GM12878 (cell line): ENCODE data around the gene DNAAF3. TPM values are rescaled to one million over a fixed set of nuclear protein-coding genes. Genes with fewer than 3 reads are reported as not detected.

Experiments used
- ATAC-seq: fragments of 200-7000 bp; cut with Tn5 transposase; 3 replicates; pipeline ENCODE4 v1.9.1; 2020; ENCODE audit warnings: mild to moderate bottlenecking, moderate library complexity
- BruUV-seq: library from RNA; stranded (reverse); fragments of 400-500 nt; replicated peaks from 2 replicates; lab custom pipeline; 2021; lab: Mats Ljungman, UMichigan
- CTCF ChIA-PET: fragments of 300-600 bp; sonication (Branson Sonifier 250); formaldehyde crosslinking; extraction: SDS; loops from one replicate; lab custom pipeline; 2021; ENCODE audit warnings: inconsistent platforms; lab: Yijun Ruan, JAX
- POLR2A ChIA-PET: fragments of 350-600 bp; formaldehyde crosslinking; extraction: SDS; loops from one replicate; lab custom pipeline; 2021; ENCODE audit warnings: inconsistent platforms; lab: Charles Lee
- RAD21 ChIA-PET: fragments of 300-600 bp; sonication (Branson Sonifier 250); formaldehyde crosslinking; loops from one replicate; lab custom pipeline; 2023; ENCODE audit warnings: antibody characterized with exemption; ENCODE audit not compliant: unreplicated experiment; lab: Charles Lee
- SMC1A ChIA-PET: fragments of 300-600 bp; sonication (Branson Sonifier 250); formaldehyde crosslinking; loops from one replicate; lab custom pipeline; 2023; ENCODE audit not compliant: unreplicated experiment, uncharacterized antibody; lab: Charles Lee
- DNase-seq: peaks from one replicate; pipeline ENCODE4 v3.0.0-alpha.2; 2011; ENCODE audit warnings: low read depth, low spot score
- FAIRE-seq: peaks from 3 replicates; lab custom pipeline; 2011; peaks lifted over from hg19 to GRCh38; lab: Jason Lieb, UNC
- H2AFZ ChIP-seq: 2 replicates; pipeline ENCODE4 v1.6.0; 2011; ENCODE audit warnings: low read depth, low read length, control low read depth; ENCODE audit not compliant: control insufficient read depth
- H3K27ac ChIP-seq: 2 replicates; pipeline ENCODE4 v1.5.1; 2011; ENCODE audit warnings: control low read depth; ENCODE audit not compliant: control insufficient read depth, insufficient read depth
- H3K27me3 ChIP-seq, 2 experiments: replicated peaks in 1 of 2; 2 replicates each; pipeline versions ENCODE4 v1.6.0 to v1.6.1; 2011; ENCODE audit warnings: low read length in 1 of 2; ENCODE audit not compliant: control insufficient read depth in 2 of 2, insufficient read depth in 2 of 2
- H3K36me3 ChIP-seq, 2 experiments: 2 replicates each; pipeline ENCODE4 v1.5.1; 2011; ENCODE audit warnings: low read length in 1 of 2; ENCODE audit not compliant: control insufficient read depth in 2 of 2, insufficient read depth in 2 of 2
- H3K4me1 ChIP-seq: 2 replicates; pipeline ENCODE4 v1.6.1; 2011; ENCODE audit warnings: mild to moderate bottlenecking, low read length, moderate library complexity, mixed read lengths; ENCODE audit not compliant: control insufficient read depth, insufficient read depth
- H3K4me2 ChIP-seq: 2 replicates; pipeline ENCODE4 v1.6.0; 2011; ENCODE audit warnings: control low read depth; ENCODE audit not compliant: control insufficient read depth, insufficient read depth
- H3K4me3 ChIP-seq: fragments of 200-600 bp; sonication (generic); 2 replicates; pipeline ENCODE4 v1.5.1; 2016
- H3K79me2 ChIP-seq: 2 replicates; pipeline ENCODE4 v1.6.0; 2011; ENCODE audit warnings: low read length; ENCODE audit not compliant: control insufficient read depth, insufficient read depth
- H3K9ac ChIP-seq: 2 replicates; pipeline ENCODE4 v1.8.0; 2011; ENCODE audit warnings: low read length, control low read depth, mixed read lengths; ENCODE audit not compliant: control insufficient read depth, insufficient read depth
- H3K9me3 ChIP-seq: replicated peaks from 3 replicates; pipeline ENCODE4 v1.5.1; 2011; ENCODE audit warnings: mild to moderate bottlenecking, low read length; ENCODE audit not compliant: control insufficient read depth, insufficient read depth
- H4K20me1 ChIP-seq: 2 replicates; pipeline ENCODE4 v1.6.0; 2011; ENCODE audit not compliant: control insufficient read depth, insufficient read depth
- DPF2 ChIP-seq: fragments of 450-650 bp; IDR thresholded peaks from 2 replicates; pipeline ENCODE4 v1.6.1; 2017; ENCODE audit warnings: mild to moderate bottlenecking
- EED ChIP-seq: sonication (generic); IDR thresholded peaks from 2 replicates; pipeline ENCODE4 v1.6.1; 2016; ENCODE audit warnings: antibody characterized with exemption, low read depth
- EZH2 ChIP-seq: IDR thresholded peaks from 2 replicates; pipeline ENCODE4 v1.6.1; 2012; ENCODE audit warnings: low read depth, mild to moderate bottlenecking, control low read depth, inconsistent platforms, low read length, borderline replicate concordance; ENCODE audit not compliant: control insufficient read depth
- GATAD2B ChIP-seq: fragments of 450-650 bp; conservative IDR thresholded peaks from 2 replicates; pipeline ENCODE4 v1.6.1; 2017; ENCODE audit warnings: low read depth, mild to moderate bottlenecking, moderate library complexity
- RB1 ChIP-seq: fragments of 450-650 bp; formaldehyde crosslinking; IDR thresholded peaks from 2 replicates; pipeline ENCODE4 v1.6.1; 2017; ENCODE audit warnings: mild to moderate bottlenecking, borderline replicate concordance
- TCF7 ChIP-seq: IDR thresholded peaks from 2 replicates; pipeline ENCODE4 v1.6.1; 2014; ENCODE audit warnings: antibody characterized with exemption, borderline replicate concordance
- ZSCAN29 ChIP-seq: fragments of 450-650 bp; IDR thresholded peaks from 2 replicates; pipeline ENCODE4 v1.6.1; 2017; ENCODE audit warnings: mild to moderate bottlenecking, moderate library complexity
- WGBS: methylation state at CpG from one replicate; pipeline ENCODE4 v1.1.6; 2016; ENCODE audit warnings: low lambda C conversion rate; ENCODE audit not compliant: insufficient replicate concordance, insufficient coverage; ENCODE audit errors: missing lambda C conversion rate; 5-methylcytosine and 5-hydroxymethylcytosine counted together
- in situ Hi-C: fragments of 300-500 bp; cut with MboI; formaldehyde crosslinking; loops from 9 replicates; pipeline ENCODE4 v1.14.3; 2018; ENCODE audit warnings: mixed read lengths
- intact Hi-C: fragments of 100-400 bp; cut with micrococcal nuclease; formaldehyde crosslinking; loops from one replicate; pipeline ENCODE4 v1.14.2; 2022; ENCODE audit not compliant: unreplicated experiment
- polyA plus RNA-seq, 11 experiments: library from polyadenylated mRNA; depleted of rRNA in 4 of 11; unstranded in 6 of 11; stranded (reverse) in 5 of 11; fragments of >200 nt; fragmentation: Nextera tagmentation in 4 of 11; fragmentation: Illumina TruSeq in 1 of 11; extraction: Ambion mirVana in 4 of 11; extraction: Trizol in 1 of 11; gene quantifications; 1 replicate in 1 of 11; 2 replicates in 10 of 11; pipeline versions ENCODE4 v1.2.1 to v1.2.3, GENCODE V29; 2011 to 2016; ENCODE audit warnings: inconsistent platforms in 2 of 11, missing spikeins in 2 of 11, low read depth in 1 of 11
- total RNA-seq, 4 experiments: library from RNA; depleted of rRNA in 3 of 4; stranded (reverse); fragments of >200 nt in 3 of 4; fragmentation: Illumina TruSeq in 1 of 4; extraction: Trizol in 1 of 4; gene quantifications; 2 replicates each; pipeline versions ENCODE4 v1.2.1 to v1.2.3, GENCODE V29; 2013 to 2021
- TF ChIP-seq, protein P1 (sequence below): fragments of 450-650 bp; IDR thresholded peaks from 2 replicates; pipeline ENCODE4 v1.6.1; 2016; ENCODE audit warnings: mild to moderate bottlenecking
- TF ChIP-seq, protein P2 (sequence below): fragments of 450-650 bp; formaldehyde crosslinking; IDR thresholded peaks from 2 replicates; pipeline ENCODE4 v1.5.0; 2022; ENCODE audit warnings: mild to moderate bottlenecking, missing genetic modification characterization

Gene DNAAF3
- total and polyA plus RNA-seq, 10 of the 15 experiments (the other 5 are each of a cell fraction or from before 2014, with no cell fraction given), result not detected

DNA sequence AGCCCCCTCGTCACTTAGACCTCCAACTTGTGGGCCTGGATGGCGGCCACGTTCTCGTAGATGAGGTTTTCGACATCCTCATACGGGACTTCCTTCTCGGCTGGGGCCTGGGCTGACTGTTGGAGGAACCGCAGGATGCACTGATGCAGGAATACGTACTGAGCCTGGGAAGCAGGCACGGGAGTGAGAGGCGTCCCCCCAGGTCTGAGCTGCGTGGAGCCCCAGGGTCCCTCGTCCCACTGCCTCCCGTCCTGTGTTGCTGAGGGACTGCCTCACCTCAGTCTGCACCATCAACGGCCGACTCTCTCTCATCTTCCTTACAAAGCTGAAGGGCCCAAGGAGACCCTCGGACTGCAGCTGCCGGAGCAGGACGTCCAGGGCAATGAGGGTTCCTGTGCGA is 15.3 kb upstream of the DNAAF3 start:
- DNase-seq, result no peak
- ChIA-PET RAD21 (no interaction called here), POLR2A (no interaction called here), CTCF (no interaction called here), SMC1A (no interaction called here)
- intact Hi-C loops, result no loop called here
- H3K9ac ChIP-seq, result no peak overlapping the region
- in situ Hi-C loops, result no loop called here
- no peaks in the 10 kb centered on the region for H3K9me3 ChIP-seq
- H3K4me2 ChIP-seq, result no peak overlapping the region
- TF ChIP-seq EZH2, result no peak
- no peak for TF ChIP-seq ZSCAN29
- no peak for TF ChIP-seq DPF2
- TF ChIP-seq, protein P1, sequence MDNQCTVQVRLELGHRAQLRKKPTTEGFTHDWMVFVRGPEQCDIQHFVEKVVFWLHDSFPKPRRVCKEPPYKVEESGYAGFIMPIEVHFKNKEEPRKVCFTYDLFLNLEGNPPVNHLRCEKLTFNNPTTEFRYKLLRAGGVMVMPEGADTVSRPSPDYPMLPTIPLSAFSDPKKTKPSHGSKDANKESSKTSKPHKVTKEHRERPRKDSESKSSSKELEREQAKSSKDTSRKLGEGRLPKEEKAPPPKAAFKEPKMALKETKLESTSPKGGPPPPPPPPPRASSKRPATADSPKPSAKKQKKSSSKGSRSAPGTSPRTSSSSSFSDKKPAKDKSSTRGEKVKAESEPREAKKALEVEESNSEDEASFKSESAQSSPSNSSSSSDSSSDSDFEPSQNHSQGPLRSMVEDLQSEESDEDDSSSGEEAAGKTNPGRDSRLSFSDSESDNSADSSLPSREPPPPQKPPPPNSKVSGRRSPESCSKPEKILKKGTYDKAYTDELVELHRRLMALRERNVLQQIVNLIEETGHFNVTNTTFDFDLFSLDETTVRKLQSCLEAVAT, result no peak
- no peak for TF ChIP-seq TCF7
- TF ChIP-seq, protein P2, sequence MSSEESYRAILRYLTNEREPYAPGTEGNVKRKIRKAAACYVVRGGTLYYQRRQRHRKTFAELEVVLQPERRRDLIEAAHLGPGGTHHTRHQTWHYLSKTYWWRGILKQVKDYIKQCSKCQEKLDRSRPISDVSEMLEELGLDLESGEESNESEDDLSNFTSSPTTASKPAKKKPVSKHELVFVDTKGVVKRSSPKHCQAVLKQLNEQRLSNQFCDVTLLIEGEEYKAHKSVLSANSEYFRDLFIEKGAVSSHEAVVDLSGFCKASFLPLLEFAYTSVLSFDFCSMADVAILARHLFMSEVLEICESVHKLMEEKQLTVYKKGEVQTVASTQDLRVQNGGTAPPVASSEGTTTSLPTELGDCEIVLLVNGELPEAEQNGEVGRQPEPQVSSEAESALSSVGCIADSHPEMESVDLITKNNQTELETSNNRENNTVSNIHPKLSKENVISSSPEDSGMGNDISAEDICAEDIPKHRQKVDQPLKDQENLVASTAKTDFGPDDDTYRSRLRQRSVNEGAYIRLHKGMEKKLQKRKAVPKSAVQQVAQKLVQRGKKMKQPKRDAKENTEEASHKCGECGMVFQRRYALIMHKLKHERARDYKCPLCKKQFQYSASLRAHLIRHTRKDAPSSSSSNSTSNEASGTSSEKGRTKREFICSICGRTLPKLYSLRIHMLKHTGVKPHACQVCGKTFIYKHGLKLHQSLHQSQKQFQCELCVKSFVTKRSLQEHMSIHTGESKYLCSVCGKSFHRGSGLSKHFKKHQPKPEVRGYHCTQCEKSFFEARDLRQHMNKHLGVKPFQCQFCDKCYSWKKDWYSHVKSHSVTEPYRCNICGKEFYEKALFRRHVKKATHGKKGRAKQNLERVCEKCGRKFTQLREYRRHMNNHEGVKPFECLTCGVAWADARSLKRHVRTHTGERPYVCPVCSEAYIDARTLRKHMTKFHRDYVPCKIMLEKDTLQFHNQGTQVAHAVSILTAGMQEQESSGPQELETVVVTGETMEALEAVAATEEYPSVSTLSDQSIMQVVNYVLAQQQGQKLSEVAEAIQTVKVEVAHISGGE (CRISPR knock-in tag), result no peak
- TF ChIP-seq GATAD2B, result no peak
- TF ChIP-seq RB1, result no peak
- no peak for TF ChIP-seq EED
- H4K20me1 ChIP-seq, result no peaks in the 10 kb centered on the region
- no peak for FAIRE-seq
- H3K27me3 ChIP-seq, result no peaks in the 10 kb centered on the region; a peak in 1 of 4 replicates
- H3K4me3 ChIP-seq, result no peak overlapping the region
- no peak overlapping the region for H3K27ac ChIP-seq
- no peaks in the 10 kb centered on the region for H3K79me2 ChIP-seq
- H3K4me1 ChIP-seq, result peaks cover 12% of the 10 kb centered on the region
- no peaks in the 10 kb centered on the region for H3K36me3 ChIP-seq
- ATAC-seq, result no peak
- BruUV-seq, result no TSS peak
- no peak overlapping the region for H2AFZ ChIP-seq
- WGBS, result 44% methylated on average over 20 of the region's 20 CpGs
